Panc1 (cell line): ENCODE measurements around the gene RPS15.
A peak's percentile ranks its signal among the peaks of the same experiment; 100 is the strongest.

Experiments
- CTCF ChIP-seq: fragments of 450-650 bp; IDR thresholded peaks from 2 replicates; pipeline ENCODE4 v1.5.1; 2017; ENCODE audit warnings: mild to moderate bottlenecking
- REST ChIP-seq, 2 experiments: IDR thresholded peaks; 2 replicates each; pipeline ENCODE4 v1.6.1; 2011 to 2012; ENCODE audit warnings: low read depth in 2 of 2, control low read depth in 1 of 2, low read length in 1 of 2, mild to moderate bottlenecking in 1 of 2, moderate library complexity in 1 of 2; ENCODE audit not compliant: insufficient read depth in 1 of 2

- peak; percentile 94 for TF ChIP-seq CTCF
- peak in 1 of 2 experiments; percentile 25; a peak in 1 of 4 replicates for TF ChIP-seq REST (IDR thresholded peaks at IDR 0.05; ENCODE audit: insufficient read depth in 1 of 2, low read depth in 2 of 2, low read length in 1 of 2)
Observed at GRCh38 chr19:1438035-1438932, at the start of gene RPS15.
